Left ventricle myocardium superior (tissue), 1 donor: ENCODE measurements around the gene TRIM65. TPM values are rescaled to one million over a fixed set of nuclear protein-coding genes. Genes with fewer than 3 reads are reported as not detected.

ENCODE experiments used
- ATAC-seq: fragments of 200-7000 bp; cut with Tn5 transposase; one replicate; pipeline ENCODE4 v1.9.1; 2020; ENCODE audit warnings: mild to moderate bottlenecking, moderate library complexity
- DNase-seq: peaks from one replicate; pipeline ENCODE4 v3.0.0-alpha.2; 2020
- intact Hi-C: fragments of 100-400 bp; cut with micrococcal nuclease; formaldehyde crosslinking; loops from one replicate; pipeline ENCODE4 v1.11.0; 2022
- total RNA-seq: library from RNA; stranded (reverse); fragmentation: NEBNext Ultra II Directional; extraction: Animal tissue kit (Norgen Biotek cat#: 25700); gene quantifications from one replicate; pipeline ENCODE4 v1.2.1, GENCODE V29; 2021
- donor health status: DM: no; HTN: yes; CAD: no; lungs with severe emphysema.

TRIM65 gene
- total RNA-seq, 1 donor from 2014 or later, result 11.4 TPM

DNA sequence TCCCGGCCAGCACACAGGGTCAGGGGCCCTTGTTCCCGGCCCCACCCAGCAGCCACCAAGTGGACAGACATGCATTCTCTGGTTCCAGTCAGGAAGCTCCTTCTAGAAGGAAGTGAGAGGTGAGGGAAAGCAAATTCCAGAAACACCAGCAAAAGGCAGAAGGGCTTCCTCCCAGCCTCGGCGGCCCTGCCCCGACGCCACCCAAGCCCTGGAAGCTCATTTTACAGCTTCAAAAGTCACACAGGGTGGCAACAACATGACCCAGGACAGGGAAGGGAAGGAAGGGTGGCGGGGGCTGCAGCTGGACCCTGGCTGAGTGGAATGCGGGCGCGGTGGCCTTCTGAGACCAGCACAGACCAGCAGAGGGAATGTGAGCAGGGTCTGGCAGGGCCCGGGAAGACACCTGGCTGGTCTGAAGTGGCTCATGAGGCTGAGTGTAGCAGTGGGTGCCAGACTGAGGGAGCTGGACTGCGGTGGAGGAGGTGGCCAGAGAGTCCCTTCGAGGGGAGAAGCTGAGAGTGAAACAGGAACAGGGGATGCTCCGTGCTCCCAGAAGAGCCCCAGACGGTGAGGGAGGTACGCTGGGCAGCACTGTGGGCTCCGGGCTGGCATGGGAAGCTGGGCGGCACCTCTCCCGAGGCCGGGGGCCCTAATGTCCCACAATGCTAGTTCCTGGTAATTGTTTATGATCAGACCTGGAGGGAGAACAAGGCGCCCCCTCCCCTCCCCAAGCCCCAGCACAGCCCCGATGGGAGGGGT is 50.6 kb downstream of the TRIM65 start:
- DNase-seq (peak; percentile 34), ATAC-seq (no peak)
- intact Hi-C loops, result no loop called here

DNA sequence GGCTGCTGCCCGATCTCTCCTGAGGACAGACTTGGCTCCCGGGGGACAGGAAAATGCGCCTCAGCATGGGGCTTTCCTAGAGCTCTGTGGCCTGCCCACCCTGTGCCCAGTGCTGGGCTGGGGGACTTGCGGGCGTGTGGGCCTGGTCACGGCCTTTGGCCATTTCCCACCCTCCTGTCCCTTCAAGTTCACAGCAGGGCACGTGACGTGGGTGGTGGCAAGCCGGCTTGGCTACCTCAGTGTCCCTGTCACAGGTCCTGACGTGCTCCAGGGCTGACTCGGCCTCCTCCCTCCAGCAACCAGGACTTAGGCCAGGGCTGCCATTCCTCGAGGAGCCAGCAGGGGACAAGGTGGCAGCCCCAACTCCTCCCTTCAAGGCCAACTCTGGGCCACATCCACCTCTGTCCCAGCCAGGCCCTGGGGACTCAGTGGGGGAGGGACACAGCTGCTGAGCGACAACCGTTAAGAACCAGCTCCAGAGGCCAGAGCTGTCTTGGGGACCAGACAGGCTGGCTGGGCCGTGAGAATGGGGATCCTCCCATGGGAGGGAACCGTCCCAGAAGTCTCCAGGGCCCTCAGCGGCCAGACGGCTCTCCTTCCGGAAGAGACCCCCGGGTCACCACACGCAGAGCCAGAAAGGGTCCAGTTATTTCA is 51.6 kb downstream of the TRIM65 start:
- peak; percentile 87 for DNase-seq
- peak; percentile 78 for ATAC-seq
- intact Hi-C loops, result no loop called here

DNA sequence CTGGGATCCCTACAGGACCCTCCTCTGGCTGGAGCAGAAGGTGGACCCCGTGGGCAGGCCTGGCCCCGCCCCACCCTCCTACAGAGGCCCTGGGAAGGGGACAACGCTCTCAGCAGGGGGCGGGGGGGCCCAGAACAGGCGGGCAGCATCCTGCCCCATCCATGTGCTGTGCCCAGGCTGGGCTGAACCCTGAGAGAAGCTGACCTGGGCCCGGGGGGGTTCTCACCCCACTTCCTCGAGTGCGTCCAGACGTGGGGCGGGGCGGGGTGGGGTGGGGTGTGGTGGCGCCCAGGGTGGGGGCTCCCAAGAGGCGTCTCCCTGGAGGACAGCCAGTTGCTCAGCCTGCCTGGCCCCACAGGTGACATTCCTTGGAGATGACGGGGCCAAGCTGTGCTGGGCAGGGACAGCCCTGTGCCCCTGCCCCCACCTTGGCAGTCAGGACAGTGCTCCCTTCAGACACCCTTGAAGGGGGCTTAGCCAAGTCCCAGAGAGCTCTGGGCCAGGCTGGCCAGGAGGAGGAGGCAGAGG is 52.2 kb downstream of the TRIM65 start:
- ATAC-seq, result peak; percentile 70
- intact Hi-C loops, result no loop called here
- DNase-seq, result peak; percentile 63

DNA sequence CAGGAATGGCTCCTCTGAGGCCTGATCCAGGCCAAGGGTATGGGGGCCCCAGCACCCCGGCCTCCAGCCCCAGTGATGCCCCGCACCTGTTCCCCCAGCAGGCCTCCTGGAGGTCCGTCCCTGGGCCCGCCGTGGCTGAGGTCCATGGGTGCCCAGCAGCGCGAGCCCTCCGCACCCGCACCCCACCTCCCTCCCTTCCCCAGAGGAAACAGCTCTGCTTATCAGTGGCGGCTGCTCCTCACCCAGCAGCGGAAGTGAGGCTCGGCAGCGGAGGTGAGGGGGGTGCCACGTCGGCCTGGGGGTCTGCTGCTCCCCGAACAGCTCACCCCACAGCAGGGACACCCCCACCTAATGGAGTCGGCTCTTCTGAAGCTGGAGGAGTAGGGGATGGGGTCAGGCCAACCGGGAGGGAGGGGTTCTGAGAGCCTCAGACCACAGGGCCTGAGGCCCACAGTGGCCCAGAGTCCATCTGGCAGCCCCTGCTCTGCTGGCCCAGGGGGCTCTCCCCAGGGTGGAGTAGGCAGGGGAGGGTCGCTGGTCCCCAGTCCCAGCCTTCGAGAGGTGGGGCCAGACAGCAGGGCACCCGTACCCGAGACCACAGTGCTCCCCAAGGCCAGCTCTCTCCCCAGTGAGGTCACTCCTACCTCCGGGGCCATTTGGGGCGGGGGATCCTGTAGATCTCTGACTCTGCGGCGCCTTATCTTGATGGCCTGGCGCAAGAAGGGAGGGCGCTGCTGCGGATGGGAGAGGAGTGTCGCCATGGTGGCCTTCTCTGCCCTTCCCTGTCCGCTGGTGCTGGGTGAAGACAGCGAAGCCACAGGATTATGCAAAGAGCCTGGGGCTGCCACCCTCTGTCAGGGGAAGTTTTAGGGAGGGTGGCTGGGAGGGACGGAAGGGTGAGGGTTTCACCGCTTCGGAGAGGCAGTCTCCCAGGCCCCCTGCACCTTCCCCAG is 52.9 kb downstream of the TRIM65 start, which contains the start of gene UNC13D:
TSS of gene UNC13D (minus strand) at position 828 of the 953 bp plus-strand sequence. CDS start at position 761, 67 bp downstream.
- peak; percentile 53 for DNase-seq
- intact Hi-C loops, result no loop called here
- ATAC-seq, result peak; percentile 10

DNA sequence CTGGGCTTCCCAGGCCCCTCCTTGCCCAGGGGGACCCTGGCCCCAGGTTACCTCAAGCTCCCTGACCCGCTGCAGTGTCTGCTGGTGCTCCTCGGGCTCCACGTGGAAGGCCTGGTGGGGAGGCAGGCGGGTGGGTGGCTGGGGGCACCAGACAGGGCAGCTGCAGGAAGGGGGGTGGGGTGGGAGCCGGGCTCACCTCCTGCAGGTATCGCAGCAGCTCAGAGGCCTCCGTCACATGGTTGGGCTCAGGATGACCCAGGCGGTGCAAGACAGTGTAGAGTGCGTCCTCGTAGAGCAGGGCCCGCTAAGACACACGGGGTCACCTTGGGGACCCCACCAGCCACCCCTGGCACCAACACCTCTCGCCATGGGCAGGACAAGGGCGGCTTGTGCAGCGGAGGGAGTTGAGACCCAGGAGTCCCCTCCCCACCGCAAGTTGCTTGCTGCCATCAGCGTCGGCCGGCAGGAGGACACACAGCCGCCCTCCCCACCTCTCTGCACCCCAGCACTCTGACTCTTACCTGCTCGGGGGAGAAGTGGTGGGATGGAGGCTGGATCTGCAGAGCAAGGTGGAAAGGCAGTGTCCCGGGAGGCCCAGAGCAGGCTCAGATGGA is 53.7 kb downstream of the TRIM65 start:
- intact Hi-C loops, result no loop called here
- no peak for ATAC-seq
- DNase-seq, result peak; percentile 29

DNA sequence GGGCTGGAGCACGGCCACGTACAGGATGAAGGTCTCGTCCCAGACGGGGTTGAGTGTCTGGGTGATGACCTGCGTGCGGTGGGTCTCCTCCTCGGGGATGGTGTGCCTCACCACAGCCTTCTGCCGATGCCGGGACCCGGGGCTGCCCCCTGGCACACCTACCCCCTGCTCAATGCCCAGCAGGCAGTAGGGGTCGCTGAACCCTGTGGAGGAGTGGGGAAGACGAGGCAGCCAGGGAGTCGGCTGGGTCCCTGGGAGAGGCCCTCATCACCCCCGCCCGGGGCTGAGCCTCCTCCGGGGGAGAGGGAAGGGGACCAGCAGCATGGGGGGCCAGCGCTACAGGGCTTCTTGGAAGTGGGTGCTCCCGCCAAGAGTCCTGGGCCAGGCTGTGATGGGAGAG is 54.3 kb downstream of the TRIM65 start:
- ATAC-seq (no peak), DNase-seq (peak; percentile 27)
- intact Hi-C loops, result no loop called here

DNA sequence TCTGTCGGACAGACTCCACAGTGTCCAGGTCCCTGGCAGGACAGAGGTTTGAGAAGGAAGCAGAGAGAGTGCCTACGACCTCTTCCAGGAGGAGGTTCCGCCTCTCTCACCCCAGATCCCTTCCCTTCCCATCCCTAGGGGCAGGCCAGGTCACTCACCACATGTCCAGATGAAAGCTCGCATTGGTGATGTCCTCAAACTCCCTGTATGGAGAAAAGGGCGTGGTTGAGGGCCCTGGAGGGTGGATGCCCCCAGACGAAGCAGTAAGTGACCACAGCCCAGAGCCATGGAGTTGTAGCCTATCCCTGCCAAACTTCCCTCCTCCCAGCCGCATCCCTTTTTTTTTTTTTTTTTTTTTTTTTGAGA is 56.0 kb downstream of the TRIM65 start:
- ATAC-seq (no peak), DNase-seq (no peak)
- intact Hi-C loops, result no loop called here

DNA sequence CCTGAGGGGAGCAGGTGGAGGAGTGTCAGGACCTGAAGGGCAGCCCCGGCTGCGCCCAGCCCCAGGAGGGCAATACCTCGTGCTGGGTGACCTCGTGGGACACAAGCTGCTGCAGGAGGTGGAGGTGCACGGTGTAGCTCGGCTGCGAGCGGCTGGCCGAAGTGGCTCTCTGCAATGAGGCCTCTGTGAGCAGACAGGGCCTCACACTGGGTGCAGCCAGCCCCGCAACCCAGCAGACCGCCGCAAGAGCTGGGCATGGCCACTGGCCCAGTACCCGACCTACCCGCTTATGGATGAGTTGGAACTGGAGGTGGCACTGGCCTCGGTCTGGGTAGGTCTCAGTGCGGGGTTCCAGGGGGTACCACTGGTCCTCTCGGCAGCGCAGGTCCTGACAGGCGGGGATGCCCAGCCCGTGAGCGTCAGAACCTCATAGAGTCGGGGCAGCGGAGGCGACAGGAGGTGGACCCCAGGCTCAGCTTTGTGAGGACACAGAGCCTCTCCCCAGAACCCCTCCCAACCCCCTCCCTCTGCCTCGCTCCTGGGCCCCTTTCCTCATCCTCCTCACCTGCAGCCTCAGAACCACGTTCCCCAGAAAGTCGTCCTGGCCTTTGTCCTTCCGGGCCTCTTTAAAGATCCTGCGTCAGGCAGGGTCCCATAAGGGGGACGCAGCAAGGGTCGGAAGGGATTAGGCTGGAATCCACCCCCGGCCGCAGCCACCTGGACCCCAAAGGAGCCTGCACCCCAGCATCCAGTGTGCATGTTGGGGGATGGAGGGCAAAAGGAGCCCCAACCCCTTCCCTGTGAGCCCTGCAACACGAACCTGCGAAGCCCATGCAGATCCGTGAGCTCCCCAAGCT is 56.6 kb downstream of the TRIM65 start:
- DNase-seq, result no peak
- intact Hi-C loops, result no loop called here
- no peak for ATAC-seq

Other genes starting within 250 kb of the TRIM65 start
- 14.3 TPM for gene RECQL5, start 229.8 kb downstream of the TRIM65 start, total RNA-seq
- 47.8 TPM for gene SAP30BP, start 229.6 kb downstream of the TRIM65 start, total RNA-seq
- 8.8 TPM for gene ITGB4, start 175.5 kb downstream of the TRIM65 start, total RNA-seq
- 20.2 TPM for gene GALK1, start 131.8 kb downstream of the TRIM65 start, total RNA-seq
- gene UNK, start 112.1 kb downstream of the TRIM65 start, total RNA-seq, result 14.8 TPM
- 8.6 TPM for gene UNC13D, start 52.5 kb downstream of the TRIM65 start, total RNA-seq
- 152 TPM for gene WBP2, start 41.6 kb downstream of the TRIM65 start, total RNA-seq
- 24.4 TPM for gene TRIM47, start 18.4 kb downstream of the TRIM65 start, total RNA-seq
- 124 TPM for gene MRPL38, start 7.9 kb upstream of the TRIM65 start, total RNA-seq
- 4.2 TPM for gene FBF1, start 44.1 kb upstream of the TRIM65 start, total RNA-seq
- 101 TPM for gene ACOX1, start 82.2 kb upstream of the TRIM65 start, total RNA-seq
- gene TEN1, start 82.3 kb upstream of the TRIM65 start, total RNA-seq, result 6.6 TPM
- gene CDK3, start 103.9 kb upstream of the TRIM65 start, total RNA-seq, result 2.6 TPM
- 0.07 TPM for gene EVPL, start 130.4 kb upstream of the TRIM65 start, total RNA-seq
- gene SRP68, start 175.6 kb upstream of the TRIM65 start, total RNA-seq, result 66.1 TPM
- not detected for gene GALR2, start 177.8 kb upstream of the TRIM65 start, total RNA-seq
- gene ZACN, start 182.2 kb upstream of the TRIM65 start, total RNA-seq, result not detected
- 82.2 TPM for gene EXOC7, start 206.8 kb upstream of the TRIM65 start, total RNA-seq
- not detected for gene FOXJ1, start 244.3 kb upstream of the TRIM65 start, total RNA-seq